ENCODE measurements around the gene SFXN4.

DNA sequence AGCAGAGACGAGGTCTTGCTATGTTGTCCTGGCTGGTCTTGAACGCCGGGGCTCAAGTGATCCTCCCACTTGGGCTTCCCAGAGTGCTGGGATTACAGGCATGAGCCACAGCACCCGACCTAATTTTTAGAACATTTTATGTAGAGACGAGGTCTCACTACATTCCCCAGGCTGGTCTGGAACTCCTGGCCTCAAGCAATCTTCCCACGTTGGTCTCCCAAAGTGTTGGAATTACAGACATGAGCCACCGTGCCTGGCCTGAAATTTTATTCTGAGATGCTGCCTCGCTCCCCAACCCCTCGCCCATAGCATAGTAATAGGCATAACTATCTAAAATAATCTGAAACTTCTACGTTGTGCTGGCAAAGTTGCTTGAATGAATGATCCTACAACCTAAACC is 21.9 kb downstream of the SFXN4 start:
- TF ChIP-seq POLR2A (IDR thresholded peaks at IDR 0.05; ENCODE audit: low read length) (no peak), EP300 (IDR thresholded peaks at IDR 0.05) (no peak), MAFK (IDR thresholded peaks at IDR 0.05; ENCODE audit: partially characterized antibody) (no peak), CEBPB (IDR thresholded peaks at IDR 0.05) (no peak), FOSL2 (IDR thresholded peaks at IDR 0.05) (no peak), FOSL2 (CRISPR knock-in tag; IDR thresholded peaks at IDR 0.05) (no peak), ZFP36 (IDR thresholded peaks at IDR 0.05; ENCODE audit: borderline replicate concordance, partially characterized antibody) (no peak), BHLHE40 (IDR thresholded peaks at IDR 0.05; ENCODE audit: low read depth, low read length) (no peak), CBX8 (IDR thresholded peaks at IDR 0.05) (no peak), POLR2AphosphoS2 (conservative IDR thresholded peaks at IDR 0.05; ENCODE audit: low read length) (no peak)
- TF ChIP-seq, protein P1, sequence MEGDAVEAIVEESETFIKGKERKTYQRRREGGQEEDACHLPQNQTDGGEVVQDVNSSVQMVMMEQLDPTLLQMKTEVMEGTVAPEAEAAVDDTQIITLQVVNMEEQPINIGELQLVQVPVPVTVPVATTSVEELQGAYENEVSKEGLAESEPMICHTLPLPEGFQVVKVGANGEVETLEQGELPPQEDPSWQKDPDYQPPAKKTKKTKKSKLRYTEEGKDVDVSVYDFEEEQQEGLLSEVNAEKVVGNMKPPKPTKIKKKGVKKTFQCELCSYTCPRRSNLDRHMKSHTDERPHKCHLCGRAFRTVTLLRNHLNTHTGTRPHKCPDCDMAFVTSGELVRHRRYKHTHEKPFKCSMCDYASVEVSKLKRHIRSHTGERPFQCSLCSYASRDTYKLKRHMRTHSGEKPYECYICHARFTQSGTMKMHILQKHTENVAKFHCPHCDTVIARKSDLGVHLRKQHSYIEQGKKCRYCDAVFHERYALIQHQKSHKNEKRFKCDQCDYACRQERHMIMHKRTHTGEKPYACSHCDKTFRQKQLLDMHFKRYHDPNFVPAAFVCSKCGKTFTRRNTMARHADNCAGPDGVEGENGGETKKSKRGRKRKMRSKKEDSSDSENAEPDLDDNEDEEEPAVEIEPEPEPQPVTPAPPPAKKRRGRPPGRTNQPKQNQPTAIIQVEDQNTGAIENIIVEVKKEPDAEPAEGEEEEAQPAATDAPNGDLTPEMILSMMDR (IDR thresholded peaks at IDR 0.05) = no peak
- TF ChIP-seq, protein P2, sequence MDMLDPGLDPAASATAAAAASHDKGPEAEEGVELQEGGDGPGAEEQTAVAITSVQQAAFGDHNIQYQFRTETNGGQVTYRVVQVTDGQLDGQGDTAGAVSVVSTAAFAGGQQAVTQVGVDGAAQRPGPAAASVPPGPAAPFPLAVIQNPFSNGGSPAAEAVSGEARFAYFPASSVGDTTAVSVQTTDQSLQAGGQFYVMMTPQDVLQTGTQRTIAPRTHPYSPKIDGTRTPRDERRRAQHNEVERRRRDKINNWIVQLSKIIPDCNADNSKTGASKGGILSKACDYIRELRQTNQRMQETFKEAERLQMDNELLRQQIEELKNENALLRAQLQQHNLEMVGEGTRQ (IDR thresholded peaks at IDR 0.05) = no peak
